Endometrial microvascular endothelial cells (primary cell): ENCODE results near the gene WNT6. TPM values are rescaled to one million over a fixed set of nuclear protein-coding genes. Genes with fewer than 3 reads are reported as not detected.

Source experiments
- in situ Hi-C: cut with HindIII; loops from 2 replicates; pipeline ENCODE4 v1.10.0; 2017; ENCODE audit warnings: low sequenced_read_pairs, low pct_unique_long_range_greater_than_20kb; ENCODE audit errors: inconsistent ontology term
- total RNA-seq: library from RNA; depleted of rRNA; stranded (reverse); fragments of >200 nt; gene quantifications from one replicate; pipeline ENCODE4 v1.2.3, GENCODE V29; 2015; ENCODE audit errors: inconsistent ontology term

WNT6 gene
- total RNA-seq, 1 donor from 2014 or later: not detected

DNA sequence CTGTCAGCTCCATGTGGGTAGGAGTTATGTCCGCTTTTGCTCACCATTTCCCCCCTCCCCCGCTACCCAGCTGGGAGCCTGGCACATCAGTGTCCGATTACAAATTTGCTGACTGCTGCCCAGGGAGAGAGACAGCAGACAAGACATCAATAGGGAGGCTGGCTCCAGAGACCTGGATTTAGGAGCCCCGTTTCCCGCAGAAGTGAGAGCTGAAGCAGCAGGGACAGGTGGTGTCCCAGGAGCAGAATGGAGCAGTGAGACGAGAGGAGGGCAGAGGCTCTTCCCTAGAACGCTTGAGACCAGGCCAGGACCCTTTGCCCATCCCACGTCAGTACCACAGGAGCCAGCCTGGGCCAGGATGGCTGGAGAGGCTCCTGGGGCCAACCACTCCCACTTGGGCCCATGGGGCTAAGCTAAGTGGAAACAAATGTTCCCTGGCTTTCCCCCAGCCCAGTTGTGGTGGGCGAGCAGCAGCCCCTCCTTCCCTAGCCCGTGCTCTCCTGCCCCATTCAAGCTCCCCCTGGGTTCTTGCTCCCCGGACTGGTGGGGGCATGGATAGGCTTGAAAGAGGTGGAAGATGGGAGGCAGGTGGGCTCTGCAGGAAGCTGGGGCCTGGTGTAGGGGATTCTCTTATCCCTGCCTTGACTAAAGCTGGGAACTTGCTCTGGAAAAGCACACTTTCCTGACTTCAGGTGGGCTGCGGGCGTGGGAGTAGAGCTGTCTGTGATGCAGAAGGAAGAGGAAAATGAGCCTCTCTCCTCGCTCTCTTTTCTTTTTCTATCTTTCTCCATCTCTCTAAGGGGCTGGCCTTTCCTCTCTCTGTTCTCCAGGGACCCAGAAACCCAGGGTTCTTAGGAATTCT lies 4.1 kb upstream of the WNT6 start:
- in situ Hi-C loops: no loop called here

DNA sequence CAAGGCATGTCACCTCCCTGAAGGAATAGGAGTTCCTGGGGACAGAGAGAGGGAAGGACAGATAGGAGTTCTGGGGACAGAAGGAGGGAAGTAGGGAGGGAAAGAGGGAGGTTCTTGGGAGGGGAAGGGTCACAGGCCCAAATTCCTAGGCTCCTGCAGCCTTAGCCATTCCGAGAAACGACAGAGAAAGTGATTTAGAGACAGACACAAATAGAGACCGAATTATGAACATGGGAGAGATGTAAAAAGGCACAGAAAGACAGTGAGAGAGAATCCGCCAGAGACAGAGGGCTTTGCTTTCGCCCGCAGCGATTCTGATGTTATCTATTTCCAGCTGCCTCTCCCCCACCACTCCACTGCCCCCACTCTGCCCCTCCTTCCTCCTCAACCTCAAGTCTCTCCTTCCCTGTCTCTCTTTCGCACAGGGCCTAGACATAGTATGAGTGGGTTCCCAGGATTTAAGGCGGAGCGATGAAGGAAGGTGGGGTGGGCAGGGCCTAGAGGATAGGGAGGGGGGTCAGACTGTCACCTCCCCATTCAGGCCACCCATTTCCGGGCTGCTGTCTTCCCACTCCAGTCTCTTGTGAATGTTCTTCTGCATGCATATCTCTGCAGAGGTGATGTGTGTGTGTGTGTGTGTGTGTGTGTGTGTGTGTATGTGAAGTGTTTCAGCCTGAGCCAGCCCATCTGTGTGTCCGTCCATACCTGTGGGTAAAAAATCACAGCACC lies 3.3 kb upstream of the WNT6 start:
- in situ Hi-C loops: no loop called here

DNA sequence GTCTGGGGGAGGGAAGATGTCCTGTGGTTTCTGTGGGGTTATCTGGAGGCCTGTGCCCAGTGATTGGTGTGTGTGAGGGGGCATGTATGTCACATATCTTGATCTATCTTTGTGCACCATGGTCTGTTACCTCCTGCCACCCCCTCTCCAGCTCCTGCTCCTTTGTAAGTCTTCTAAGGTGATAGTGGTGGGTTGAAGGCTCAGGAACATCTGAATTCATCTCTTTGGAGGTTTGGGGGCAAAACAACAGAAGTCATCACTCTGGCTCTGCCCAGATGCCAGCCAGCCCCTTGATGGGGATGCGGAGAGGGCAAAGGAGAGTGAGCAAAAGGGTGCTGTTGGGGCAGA lies 2.7 kb upstream of the WNT6 start:
- in situ Hi-C loops: no loop called here

DNA sequence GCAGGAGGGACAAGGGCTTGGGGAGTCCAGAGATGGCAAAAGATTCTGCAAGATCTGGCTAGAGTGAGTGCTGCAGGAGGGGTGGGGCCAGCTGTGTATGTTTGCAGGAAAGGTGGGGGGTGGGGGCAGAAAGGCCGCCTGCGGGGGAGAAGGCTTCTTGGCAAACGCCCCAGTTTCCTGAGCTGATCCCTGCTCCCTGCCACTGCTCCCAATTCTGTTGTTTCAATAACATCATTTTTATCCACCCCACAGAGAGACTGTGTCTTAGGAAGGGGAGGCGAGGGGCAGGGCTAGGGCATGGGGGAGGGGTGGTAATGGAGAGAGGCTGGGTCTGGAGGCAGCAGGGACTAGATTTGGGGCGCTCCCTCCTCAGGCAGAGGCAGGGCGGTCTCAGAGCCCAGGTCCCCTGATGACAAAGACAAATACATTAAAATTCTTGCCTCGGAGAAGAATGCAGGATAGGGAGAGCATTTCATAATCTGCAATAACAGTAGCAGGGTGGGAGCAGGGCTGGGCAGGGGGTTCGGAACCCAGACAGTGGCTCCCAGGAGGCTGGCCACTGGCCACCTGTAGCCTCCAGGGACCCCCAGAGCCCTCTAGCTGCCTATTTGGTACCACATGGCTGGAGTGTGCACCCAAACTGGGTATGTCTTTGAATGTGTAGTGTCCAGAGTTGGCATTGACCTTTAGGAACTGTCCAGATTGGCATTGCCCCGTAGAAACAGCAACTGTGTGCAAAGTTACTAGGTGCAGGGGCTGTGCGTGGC lies 2.1 kb upstream of the WNT6 start:
- in situ Hi-C loops: no loop called here

DNA sequence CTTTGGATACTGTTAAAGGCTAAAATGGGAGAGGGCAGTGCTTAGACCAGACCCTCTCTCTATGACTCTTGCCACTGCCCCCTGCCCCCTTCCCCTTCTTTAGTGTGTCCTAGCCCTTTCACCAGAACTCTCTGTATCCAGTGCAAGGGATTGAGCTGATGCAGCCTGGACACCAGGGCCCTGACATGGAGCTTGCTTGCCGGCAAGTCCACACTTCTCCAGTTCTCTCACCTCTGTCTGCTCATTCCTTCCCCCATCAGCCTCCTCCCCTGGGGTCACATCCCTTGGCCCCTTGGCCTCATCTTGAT lies 1.5 kb upstream of the WNT6 start:
- in situ Hi-C loops: no loop called here

DNA sequence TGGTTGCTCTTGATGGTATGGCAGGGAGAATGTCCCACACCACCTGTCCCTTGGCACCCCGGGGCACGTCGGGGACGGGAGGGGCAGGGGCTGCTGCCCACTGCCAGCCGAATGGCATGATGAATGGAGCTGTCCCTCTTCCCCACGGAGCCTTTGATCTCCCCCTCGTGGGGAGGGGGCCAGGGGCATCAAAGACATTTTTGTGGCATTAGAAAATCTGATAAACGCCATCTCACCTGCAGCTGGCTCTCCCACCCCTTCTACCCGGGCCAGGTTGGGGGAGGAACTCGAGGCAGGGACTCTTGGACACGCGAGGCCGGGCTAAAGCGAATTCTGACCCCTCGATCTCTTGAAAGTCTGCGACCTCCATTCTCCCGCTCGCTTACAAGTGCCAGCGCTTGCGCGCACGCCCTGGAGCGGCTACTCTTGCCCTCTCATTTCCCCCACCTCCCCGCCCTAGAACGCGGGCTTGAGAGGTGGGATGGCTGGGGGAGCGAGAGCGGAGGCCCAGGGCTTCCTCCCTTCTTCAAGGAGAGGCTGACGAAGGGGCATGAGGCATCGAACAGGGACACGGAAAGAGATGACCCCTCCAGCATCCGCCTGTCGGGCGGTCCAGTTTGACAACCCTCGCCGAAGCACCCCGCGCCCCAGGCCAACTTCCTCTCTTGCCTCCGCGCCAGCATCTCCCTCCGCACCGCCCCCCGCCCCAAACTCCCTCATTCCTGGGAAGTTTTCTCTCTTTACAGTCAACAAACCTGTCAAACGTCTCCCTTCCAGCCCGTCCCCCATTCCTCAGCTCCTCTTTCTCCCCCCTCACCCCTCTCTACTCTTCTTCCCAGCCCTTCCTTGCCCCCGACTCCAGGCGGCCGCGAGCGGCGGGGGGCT lies 692 bp upstream of the WNT6 start:
- in situ Hi-C loops: no loop called here

DNA sequence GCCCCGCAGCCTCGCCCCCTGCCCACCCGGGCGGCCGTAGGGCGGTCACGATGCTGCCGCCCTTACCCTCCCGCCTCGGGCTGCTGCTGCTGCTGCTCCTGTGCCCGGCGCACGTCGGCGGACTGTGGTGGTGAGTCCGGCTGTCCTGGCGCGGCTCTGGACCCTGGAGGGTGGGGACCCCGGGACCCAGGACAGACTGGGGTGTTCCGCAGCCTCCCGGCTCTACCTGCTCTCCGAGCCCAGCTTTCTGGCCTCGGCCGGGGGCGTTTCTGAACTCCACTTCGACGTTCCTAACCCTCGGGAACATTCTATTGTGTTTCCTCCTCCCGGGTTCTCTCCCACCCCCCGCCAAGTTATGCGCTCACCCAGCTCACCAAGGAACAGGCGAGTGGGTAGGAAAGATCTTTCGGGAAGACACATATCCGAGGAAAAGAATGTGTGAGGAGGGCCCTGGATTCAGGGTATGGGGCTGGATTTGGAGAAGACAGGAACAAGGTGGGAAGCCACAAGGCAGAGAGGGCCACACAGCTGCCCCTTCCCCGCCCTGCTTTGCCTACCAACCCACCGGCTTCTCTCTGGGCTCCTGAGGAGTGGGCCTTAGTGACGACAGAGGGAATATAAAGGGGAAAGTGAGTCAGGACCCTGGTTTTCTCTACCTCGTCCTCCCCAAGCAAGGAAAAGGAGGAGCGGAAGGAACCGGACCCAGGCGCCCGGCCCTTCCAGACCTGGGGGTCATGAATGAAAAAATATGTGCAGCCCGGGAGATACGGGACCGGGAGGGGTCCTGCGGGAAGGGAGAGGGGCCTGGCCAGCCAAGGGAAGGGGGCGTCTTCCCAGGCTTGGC lies 605 bp downstream of the WNT6 start:
- in situ Hi-C loops: no loop called here

DNA sequence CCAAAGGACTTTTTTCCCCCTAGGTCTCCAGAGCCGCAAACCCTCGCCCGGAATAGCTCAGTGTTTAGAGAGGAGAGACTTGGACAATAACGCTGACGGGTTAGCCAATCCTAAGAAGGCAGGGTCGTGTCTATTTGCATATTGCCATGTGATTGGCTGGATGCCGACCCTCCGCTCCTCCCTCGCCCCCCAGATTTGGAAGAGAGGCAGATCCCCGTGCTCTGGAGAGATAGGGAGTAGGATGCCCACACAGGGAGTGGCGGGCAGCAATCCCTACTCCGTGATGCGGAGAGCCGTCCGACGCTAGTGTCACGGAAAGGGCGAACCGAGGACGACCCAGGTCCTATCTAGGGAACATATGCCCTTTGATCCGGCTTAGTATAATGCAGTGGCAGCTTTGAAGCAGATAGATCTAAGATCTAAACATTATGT lies 1.4 kb downstream of the WNT6 start:
- in situ Hi-C loops: no loop called here

DNA sequence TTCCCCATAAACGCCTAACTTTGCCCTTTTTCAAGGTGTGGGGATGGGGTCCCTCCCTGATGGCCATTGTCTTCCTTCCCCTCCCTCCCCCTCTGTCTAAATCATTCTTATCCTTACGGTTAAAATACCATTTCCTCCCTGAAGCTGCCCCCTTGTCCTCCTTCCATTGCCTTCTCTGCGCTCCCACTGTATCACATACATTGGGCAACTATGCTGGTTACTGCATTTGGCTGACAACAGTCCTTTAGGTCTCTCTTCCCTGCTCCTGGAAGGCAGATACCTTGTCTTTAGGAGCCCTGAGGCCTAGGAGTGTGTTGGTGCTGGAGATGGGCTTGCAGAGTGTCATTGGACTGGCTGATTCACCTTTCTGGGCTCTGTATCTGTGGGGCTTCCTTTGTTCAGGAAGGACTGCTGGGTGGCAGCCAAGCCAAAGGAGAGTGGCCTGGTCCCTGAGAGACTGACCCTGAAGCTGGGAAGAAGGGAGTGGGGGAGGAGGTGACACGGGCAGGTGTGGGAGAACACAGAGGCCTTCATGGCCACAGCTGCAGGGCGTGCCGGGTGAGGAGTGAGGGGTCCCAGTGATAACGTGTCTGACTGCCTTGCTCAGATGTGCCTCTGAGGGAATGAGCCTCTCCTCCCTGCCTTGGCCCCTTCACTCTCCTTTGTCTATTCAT lies 2.2 kb downstream of the WNT6 start:
- in situ Hi-C loops: no loop called here

DNA sequence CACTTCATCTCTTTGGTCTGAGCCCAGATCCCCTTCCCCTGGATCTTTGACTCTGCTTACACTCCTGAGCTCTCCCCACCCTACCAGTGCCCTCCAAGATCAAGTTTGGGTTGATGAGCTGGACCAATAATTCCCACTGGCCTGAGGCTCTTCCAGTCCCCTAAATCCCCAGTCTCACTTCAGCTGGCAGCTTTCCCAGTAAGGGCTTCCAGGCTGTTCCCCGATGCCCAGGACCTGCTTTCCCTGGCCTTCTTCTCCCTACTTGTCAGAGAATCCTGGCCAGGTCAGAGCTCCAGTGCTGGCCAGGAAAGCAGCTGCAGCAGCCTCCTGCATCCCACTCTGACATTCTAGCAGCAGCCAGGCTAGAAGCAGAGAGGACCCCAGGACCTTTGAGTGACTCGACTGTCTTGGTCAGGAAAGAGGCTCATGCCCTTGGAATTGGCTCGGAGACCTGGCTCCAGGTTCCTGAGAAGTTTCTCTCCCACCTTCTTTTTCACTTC lies 3.5 kb downstream of the WNT6 start:
- in situ Hi-C loops: no loop called here

DNA sequence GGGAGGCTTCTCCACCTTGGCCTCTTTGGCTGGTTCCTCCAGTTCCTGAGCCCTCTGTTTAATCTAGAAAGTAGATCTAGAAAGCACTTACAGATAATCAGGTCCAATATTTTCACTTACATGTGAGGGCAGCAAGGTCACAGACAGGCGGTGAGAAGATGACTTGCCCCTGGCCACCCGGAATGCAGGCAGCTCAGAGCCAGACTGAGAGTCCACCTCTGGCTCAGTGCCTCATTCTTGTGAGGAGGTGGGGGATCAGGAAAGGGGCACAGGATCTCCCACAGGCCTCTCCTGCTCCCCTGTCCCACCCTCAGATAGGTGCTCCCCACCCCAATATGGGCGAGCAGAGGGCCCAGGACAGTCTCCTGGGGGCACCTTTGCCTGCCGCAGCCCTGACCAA lies 5.8 kb downstream of the WNT6 start:
- in situ Hi-C loops: no loop called here

DNA sequence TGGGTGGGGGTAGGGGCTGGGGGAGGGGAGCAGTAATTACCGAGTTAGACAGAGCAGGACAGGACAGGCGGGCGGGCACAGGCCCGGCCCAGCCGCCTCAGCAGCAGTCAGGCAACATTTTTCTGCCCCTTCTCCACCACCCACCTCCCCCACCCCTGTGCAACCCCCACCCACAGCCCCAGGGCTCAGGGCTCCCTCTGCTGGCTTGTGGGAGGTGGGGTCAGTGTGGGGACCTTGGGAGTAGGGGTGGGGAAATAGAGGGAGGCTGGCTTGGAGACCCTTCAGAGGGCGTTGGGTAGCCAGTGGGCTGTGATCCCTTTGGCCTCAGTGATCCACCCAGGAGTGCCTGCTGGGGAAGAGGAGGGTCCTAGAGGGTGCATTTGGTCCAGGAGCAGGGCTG lies 6.4 kb downstream of the WNT6 start:
- in situ Hi-C loops: no loop called here

DNA sequence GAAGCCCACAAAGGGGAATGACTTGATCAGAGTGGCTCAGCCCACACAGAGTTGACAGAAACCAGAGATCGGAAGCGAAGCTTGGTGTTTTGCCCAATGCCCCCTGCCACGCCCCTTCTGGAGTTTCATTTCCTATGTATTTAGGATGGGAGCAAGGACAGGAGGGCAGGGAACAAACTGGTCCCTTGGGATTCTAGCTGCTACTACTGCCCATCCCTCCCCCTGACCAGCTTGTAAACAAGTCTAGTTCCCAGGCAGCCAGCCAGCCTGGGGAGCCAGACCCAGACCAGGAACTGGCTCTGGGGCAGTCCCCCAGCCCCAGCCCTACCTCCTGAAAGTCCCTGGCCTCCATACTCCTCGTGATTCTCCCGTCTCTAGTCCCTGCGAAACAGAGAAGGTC lies 8.3 kb downstream of the WNT6 start:
- in situ Hi-C loops: no loop called here

DNA sequence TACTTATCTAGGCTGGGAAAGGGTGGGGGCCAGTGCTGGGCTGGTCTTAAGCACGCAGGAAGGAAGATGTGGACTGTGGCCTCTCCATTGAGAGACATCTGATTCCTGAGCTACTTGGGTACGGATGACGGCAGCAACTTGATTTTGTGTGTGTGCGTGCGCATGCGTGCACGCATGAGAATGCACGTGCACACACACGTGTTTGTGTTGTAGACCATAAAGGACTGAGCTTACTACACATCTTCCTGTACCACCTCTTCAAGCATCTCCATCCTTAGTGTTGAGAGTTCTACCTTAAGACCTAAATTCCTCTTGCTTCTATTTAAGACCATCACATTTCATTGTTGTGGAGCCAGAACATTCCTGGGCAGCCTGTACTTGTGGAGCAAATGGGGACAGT lies 9.5 kb downstream of the WNT6 start:
- in situ Hi-C loops: no loop called here

DNA sequence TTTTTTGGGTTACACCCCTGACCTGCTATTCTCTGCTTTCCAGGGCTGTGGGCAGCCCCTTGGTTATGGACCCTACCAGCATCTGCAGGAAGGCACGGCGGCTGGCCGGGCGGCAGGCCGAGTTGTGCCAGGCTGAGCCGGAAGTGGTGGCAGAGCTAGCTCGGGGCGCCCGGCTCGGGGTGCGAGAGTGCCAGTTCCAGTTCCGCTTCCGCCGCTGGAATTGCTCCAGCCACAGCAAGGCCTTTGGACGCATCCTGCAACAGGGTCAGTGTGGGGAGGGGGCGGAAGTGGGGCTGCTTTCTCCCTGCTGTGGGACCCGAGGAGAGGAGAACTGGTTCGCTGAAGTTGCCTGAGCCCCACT lies 11.4 kb downstream of the WNT6 start:
- in situ Hi-C loops: no loop called here

DNA sequence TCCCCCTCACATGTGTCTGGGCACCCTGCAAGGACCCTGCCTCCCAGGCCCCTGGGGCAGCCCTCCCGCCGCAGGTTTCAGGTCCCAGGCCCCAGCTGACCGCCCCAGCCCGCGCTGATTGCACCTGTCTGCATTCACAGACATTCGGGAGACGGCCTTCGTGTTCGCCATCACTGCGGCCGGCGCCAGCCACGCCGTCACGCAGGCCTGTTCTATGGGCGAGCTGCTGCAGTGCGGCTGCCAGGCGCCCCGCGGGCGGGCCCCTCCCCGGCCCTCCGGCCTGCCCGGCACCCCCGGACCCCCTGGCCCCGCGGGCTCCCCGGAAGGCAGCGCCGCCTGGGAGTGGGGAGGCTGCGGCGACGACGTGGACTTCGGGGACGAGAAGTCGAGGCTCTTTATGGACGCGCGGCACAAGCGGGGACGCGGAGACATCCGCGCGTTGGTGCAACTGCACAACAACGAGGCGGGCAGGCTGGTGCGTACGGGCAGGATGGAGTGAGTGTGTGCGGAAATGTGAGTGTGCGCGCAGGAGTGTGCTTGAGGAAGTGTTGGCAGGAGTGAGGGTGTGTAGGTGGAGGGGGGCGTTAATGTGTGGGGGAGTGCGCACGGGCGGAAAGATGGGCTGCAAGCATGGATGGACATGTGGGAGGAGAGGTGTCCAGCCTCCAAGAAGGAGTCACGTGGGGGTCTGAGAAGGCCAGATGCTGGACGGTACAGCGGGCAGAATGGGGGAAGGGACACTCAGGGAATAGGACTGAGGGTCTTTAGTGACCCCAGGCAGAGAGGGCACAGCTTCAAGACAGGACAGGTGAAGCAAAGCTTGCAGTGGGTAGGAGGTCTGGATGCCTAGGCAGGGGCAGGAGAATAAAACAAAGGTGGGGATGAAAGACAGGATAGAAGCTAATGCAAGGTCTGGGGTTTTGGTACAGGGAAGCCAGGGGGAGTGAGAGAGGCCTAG lies 12.0 kb downstream of the WNT6 start:
- in situ Hi-C loops: no loop called here
